Measurements from ENCODE around the gene C2CD5. TPM values are rescaled to one million over a fixed set of nuclear protein-coding genes. Genes with fewer than 3 reads are reported as not detected.
"Not testable (repeated sequence)": the region's sequence is repeated elsewhere in the genome, so short reads cannot be mapped to it uniquely, and the experiment has no call there.

C2CD5 gene
- total RNA-seq, 1 experiment from 2014 or later, result 22.9 TPM

DNA sequence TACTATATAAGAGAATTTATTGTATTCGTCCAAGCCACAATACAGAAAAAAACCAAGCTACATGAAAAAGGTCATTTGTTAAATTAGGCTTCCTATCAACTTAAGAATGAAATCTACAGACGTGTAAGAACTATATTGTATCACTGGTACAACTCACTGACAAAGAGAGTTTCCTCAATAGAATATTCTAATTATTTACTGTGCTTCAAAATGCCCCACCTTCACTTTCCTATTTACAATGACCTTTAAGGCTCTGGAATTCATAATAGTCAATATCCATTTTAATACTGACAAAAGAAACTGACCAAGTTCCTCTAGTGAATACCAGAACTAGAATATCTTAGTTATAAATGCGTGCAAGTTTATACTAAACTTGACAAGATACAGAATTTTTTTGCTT is 55.9 kb downstream of the C2CD5 start:
- Histone ChIP-seq H3K9ac (ENCODE audit: low read length) (no peak overlapping the region), H3K27me3 (ENCODE audit: insufficient read depth, low read length) (no peaks in the 10 kb centered on the region), H4K20me1 (ENCODE audit: insufficient read depth) (no peaks in the 10 kb centered on the region), H3K4me1 (ENCODE audit: control insufficient read depth in 1 of 2, insufficient read depth in 2 of 2, low read length in 2 of 2) (no peaks in the 10 kb centered on the region), H3K36me3 (ENCODE audit: control insufficient read depth in 1 of 2, insufficient read depth in 2 of 2, low read length in 2 of 2) (peaks cover 0 to 5% of the 10 kb centered on the region in 2 experiments; a peak in 1 of 4 replicates), H3K9me3 (ENCODE audit: control insufficient read depth in 1 of 2, insufficient read depth in 1 of 2, low read depth in 1 of 2, low read length in 2 of 2) (no peaks in the 10 kb centered on the region), H3K27ac (ENCODE audit: low read depth, low read length) (no peak overlapping the region), H3K79me2 (ENCODE audit: insufficient read depth, low read length) (no peaks in the 10 kb centered on the region), H3K4me2 (ENCODE audit: low read length) (no peak overlapping the region), H2AFZ (ENCODE audit: low read depth, low read length, poor library complexity, severe bottlenecking) (no peak overlapping the region), H3K4me3 (replicated peaks in 1 of 2; ENCODE audit: low read depth in 1 of 2, low read length in 2 of 2) (no peak overlapping the region), H3K9me2 (ENCODE audit: insufficient read depth) (no peaks in the 10 kb centered on the region)
- TF ChIP-seq YY1 (IDR thresholded peaks at IDR 0.05; ENCODE audit: extremely low read depth, insufficient replicate concordance, low read depth, low read length) (no peak), JUND (IDR thresholded peaks at IDR 0.05) (no peak), CEBPB (IDR thresholded peaks at IDR 0.05; ENCODE audit: low read depth) (no peak), RAD21 (IDR thresholded peaks at IDR 0.05; ENCODE audit: low read depth) (no peak), CBX3 (IDR thresholded peaks at IDR 0.05; ENCODE audit: low read depth) (no peak), EZH2phosphoT487 (IDR thresholded peaks at IDR 0.05; ENCODE audit: borderline replicate concordance) (no peak), POLR2AphosphoS5 (IDR thresholded peaks at IDR 0.05; ENCODE audit: low read depth, low read length) (no peak), TCF7L2 (IDR thresholded peaks at IDR 0.05; ENCODE audit: borderline replicate concordance, extremely low read depth, insufficient read depth, insufficient read length) (no peak)
- TF ChIP-seq, protein P1, sequence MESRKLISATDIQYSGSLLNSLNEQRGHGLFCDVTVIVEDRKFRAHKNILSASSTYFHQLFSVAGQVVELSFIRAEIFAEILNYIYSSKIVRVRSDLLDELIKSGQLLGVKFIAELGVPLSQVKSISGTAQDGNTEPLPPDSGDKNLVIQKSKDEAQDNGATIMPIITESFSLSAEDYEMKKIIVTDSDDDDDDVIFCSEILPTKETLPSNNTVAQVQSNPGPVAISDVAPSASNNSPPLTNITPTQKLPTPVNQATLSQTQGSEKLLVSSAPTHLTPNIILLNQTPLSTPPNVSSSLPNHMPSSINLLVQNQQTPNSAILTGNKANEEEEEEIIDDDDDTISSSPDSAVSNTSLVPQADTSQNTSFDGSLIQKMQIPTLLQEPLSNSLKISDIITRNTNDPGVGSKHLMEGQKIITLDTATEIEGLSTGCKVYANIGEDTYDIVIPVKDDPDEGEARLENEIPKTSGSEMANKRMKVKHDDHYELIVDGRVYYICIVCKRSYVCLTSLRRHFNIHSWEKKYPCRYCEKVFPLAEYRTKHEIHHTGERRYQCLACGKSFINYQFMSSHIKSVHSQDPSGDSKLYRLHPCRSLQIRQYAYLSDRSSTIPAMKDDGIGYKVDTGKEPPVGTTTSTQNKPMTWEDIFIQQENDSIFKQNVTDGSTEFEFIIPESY (IDR thresholded peaks at IDR 0.05; ENCODE audit: extremely low read depth, insufficient replicate concordance, low read length), result no peak
- TF ChIP-seq, protein P2, sequence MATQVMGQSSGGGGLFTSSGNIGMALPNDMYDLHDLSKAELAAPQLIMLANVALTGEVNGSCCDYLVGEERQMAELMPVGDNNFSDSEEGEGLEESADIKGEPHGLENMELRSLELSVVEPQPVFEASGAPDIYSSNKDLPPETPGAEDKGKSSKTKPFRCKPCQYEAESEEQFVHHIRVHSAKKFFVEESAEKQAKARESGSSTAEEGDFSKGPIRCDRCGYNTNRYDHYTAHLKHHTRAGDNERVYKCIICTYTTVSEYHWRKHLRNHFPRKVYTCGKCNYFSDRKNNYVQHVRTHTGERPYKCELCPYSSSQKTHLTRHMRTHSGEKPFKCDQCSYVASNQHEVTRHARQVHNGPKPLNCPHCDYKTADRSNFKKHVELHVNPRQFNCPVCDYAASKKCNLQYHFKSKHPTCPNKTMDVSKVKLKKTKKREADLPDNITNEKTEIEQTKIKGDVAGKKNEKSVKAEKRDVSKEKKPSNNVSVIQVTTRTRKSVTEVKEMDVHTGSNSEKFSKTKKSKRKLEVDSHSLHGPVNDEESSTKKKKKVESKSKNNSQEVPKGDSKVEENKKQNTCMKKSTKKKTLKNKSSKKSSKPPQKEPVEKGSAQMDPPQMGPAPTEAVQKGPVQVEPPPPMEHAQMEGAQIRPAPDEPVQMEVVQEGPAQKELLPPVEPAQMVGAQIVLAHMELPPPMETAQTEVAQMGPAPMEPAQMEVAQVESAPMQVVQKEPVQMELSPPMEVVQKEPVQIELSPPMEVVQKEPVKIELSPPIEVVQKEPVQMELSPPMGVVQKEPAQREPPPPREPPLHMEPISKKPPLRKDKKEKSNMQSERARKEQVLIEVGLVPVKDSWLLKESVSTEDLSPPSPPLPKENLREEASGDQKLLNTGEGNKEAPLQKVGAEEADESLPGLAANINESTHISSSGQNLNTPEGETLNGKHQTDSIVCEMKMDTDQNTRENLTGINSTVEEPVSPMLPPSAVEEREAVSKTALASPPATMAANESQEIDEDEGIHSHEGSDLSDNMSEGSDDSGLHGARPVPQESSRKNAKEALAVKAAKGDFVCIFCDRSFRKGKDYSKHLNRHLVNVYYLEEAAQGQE (IDR thresholded peaks at IDR 0.05; ENCODE audit: low read depth), result no peak
- TF ChIP-seq, protein P3, sequence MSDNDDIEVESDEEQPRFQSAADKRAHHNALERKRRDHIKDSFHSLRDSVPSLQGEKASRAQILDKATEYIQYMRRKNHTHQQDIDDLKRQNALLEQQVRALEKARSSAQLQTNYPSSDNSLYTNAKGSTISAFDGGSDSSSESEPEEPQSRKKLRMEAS (IDR thresholded peaks at IDR 0.05), result no peak
- TF ChIP-seq, protein P4, sequence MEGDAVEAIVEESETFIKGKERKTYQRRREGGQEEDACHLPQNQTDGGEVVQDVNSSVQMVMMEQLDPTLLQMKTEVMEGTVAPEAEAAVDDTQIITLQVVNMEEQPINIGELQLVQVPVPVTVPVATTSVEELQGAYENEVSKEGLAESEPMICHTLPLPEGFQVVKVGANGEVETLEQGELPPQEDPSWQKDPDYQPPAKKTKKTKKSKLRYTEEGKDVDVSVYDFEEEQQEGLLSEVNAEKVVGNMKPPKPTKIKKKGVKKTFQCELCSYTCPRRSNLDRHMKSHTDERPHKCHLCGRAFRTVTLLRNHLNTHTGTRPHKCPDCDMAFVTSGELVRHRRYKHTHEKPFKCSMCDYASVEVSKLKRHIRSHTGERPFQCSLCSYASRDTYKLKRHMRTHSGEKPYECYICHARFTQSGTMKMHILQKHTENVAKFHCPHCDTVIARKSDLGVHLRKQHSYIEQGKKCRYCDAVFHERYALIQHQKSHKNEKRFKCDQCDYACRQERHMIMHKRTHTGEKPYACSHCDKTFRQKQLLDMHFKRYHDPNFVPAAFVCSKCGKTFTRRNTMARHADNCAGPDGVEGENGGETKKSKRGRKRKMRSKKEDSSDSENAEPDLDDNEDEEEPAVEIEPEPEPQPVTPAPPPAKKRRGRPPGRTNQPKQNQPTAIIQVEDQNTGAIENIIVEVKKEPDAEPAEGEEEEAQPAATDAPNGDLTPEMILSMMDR (IDR thresholded peaks at IDR 0.05 in 2 of 3, conservative IDR thresholded peaks at IDR 0.05 in 1 of 3; ENCODE audit: borderline replicate concordance in 1 of 3, insufficient read depth in 1 of 3, low read depth in 2 of 3, low read length in 2 of 3), result no peak
- TF ChIP-seq, protein P5, sequence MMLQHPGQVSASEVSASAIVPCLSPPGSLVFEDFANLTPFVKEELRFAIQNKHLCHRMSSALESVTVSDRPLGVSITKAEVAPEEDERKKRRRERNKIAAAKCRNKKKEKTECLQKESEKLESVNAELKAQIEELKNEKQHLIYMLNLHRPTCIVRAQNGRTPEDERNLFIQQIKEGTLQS (IDR thresholded peaks at IDR 0.05), result no peak
- no TSS peak for BruUV-seq (replicated peaks)
- ATAC-seq, result no peak
- ChIA-PET CTCF (no interaction called here), RAD21 (ENCODE audit: low non-redundant PET in 1 of 2, low total read pairs in 2 of 2, uncharacterized antibody in 2 of 2, unreplicated experiment in 2 of 2) (no interaction called here), POLR2A (no interaction called here)
- DNase-seq (ENCODE audit: low read depth, low spot score), result no peak
- intact Hi-C loops (cut with micrococcal nuclease), result no loop called here

DNA sequence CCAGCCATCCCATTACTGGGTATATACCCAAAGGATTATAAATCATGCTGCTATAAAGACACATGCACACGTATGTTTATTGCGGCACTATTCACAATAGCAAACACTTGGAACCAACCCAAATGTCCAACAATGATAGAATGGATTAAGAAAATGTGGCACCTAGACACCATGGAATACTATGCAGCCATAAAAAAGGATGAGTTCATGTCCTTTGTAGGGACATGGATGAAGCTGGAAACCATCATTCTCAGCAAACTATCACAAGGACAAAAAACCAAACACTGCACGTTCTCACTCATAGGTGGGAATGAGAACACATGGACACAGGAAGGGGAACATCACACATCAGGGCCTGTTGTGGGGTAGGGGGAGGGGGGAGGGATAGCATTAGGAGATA is 56.7 kb downstream of the C2CD5 start:
- H3K27me3 ChIP-seq (ENCODE audit: insufficient read depth, low read length); H2AFZ ChIP-seq (ENCODE audit: low read depth, low read length, poor library complexity, severe bottlenecking); H3K36me3 ChIP-seq (ENCODE audit: control insufficient read depth in 1 of 2, insufficient read depth in 2 of 2, low read length in 2 of 2); intact Hi-C loops (cut with micrococcal nuclease); H3K9me2 ChIP-seq (ENCODE audit: insufficient read depth); H3K9ac ChIP-seq (ENCODE audit: low read length); H4K20me1 ChIP-seq (ENCODE audit: insufficient read depth); H3K4me1 ChIP-seq (ENCODE audit: control insufficient read depth in 1 of 2, insufficient read depth in 2 of 2, low read length in 2 of 2); H3K27ac ChIP-seq (ENCODE audit: low read depth, low read length); ATAC-seq; RAD21 ChIA-PET (ENCODE audit: low non-redundant PET in 1 of 2, low total read pairs in 2 of 2, uncharacterized antibody in 2 of 2, unreplicated experiment in 2 of 2); H3K9me3 ChIP-seq (ENCODE audit: control insufficient read depth in 1 of 2, insufficient read depth in 1 of 2, low read depth in 1 of 2, low read length in 2 of 2); POLR2A ChIA-PET; H3K4me3 ChIP-seq (replicated peaks in 1 of 2; ENCODE audit: low read depth in 1 of 2, low read length in 2 of 2); H3K4me2 ChIP-seq (ENCODE audit: low read length); H3K79me2 ChIP-seq (ENCODE audit: insufficient read depth, low read length); DNase-seq (ENCODE audit: low read depth, low spot score); BruUV-seq (replicated peaks); CTCF ChIA-PET: not testable (repeated sequence)
